Progenitor cell of endocrine pancreas (in vitro differentiated cells): ENCODE measurements around the gene EFHD2. TPM values are rescaled to one million over a fixed set of nuclear protein-coding genes. Genes with fewer than 3 reads are reported as not detected.

Source experiments
- DNase-seq: peaks from one replicate; pipeline ENCODE4 v3.0.0; 2021; ENCODE audit warnings: low spot score; ENCODE audit not compliant: unreplicated experiment
- H3K27ac Mint-ChIP-seq: 2 replicates; pipeline ENCODE4 v1.8.0; 2021; ENCODE audit warnings: mild to moderate bottlenecking, moderate library complexity, mixed read lengths
- H3K27me3 Mint-ChIP-seq: 2 replicates; pipeline ENCODE4 v1.8.0; 2021; ENCODE audit warnings: mixed read lengths
- H3K36me3 Mint-ChIP-seq: 2 replicates; pipeline ENCODE4 v1.8.0; 2022; ENCODE audit warnings: mixed read lengths; ENCODE audit not compliant: insufficient read depth
- H3K4me1 Mint-ChIP-seq: 2 replicates; pipeline ENCODE4 v1.8.0; 2021; ENCODE audit warnings: low read depth, mixed read lengths
- H3K4me3 Mint-ChIP-seq: 2 replicates; pipeline ENCODE4 v1.8.0; 2021; ENCODE audit warnings: low read depth, mild to moderate bottlenecking, moderate library complexity, mixed read lengths
- H3K9me3 Mint-ChIP-seq: 2 replicates; pipeline ENCODE4 v1.8.0; 2021; ENCODE audit warnings: low read depth, mixed read lengths
- CTCF ChIP-seq: fragments of 200-600 bp; sonication (generic); IDR thresholded peaks from one replicate; pipeline ENCODE4 v1.5.0; 2021; ENCODE audit warnings: antibody characterized with exemption, mild to moderate bottlenecking; ENCODE audit not compliant: unreplicated experiment
- total RNA-seq: library from RNA; stranded (reverse); gene quantifications from 2 replicates; pipeline ENCODE4 v1.2.1, GENCODE V29; 2021

EFHD2 gene
- total RNA-seq, 1 donor from 2014 or later = 19.4 TPM

- Mint-ChIP-seq H3K9me3 (no peaks in the 10 kb centered on the region), H3K4me1 (peaks cover 4% of the 10 kb centered on the region), H3K36me3 (no peaks in the 10 kb centered on the region), H3K27me3 (peaks cover 35% of the 10 kb centered on the region), H3K4me3 (no peak overlapping the region), H3K27ac (no peak overlapping the region)
- no peak for TF ChIP-seq CTCF
- no peak for DNase-seq
Measured at GRCh38 chr1:15391366-15391765, 18.3 kb upstream of the EFHD2 start.

GRCh38 chr1:15393475-15394257 lies 16.0 kb upstream of the EFHD2 start:
- Mint-ChIP-seq H3K4me1 (peaks cover 4% of the 10 kb centered on the region), H3K4me3 (no peak overlapping the region), H3K27ac (no peak overlapping the region), H3K27me3 (peaks cover 16% of the 10 kb centered on the region), H3K36me3 (no peaks in the 10 kb centered on the region), H3K9me3 (no peaks in the 10 kb centered on the region)
- no peak for TF ChIP-seq CTCF
- DNase-seq = no peak

- H3K27ac Mint-ChIP-seq = no peak overlapping the region
- no peak for TF ChIP-seq CTCF
- H3K9me3 Mint-ChIP-seq = peaks cover 1% of the 10 kb centered on the region
- H3K27me3 Mint-ChIP-seq = peaks cover 12% of the 10 kb centered on the region
- no peak overlapping the region for H3K4me3 Mint-ChIP-seq
- peaks cover under 1% of the 10 kb centered on the region for H3K36me3 Mint-ChIP-seq
- peaks cover 4% of the 10 kb centered on the region for H3K4me1 Mint-ChIP-seq
- DNase-seq = no peak
Measured at GRCh38 chr1:15394258-15394690, 15.4 kb upstream of the EFHD2 start.

- no peak for DNase-seq
- peaks cover 4% of the 10 kb centered on the region for H3K36me3 Mint-ChIP-seq
- no peak overlapping the region for H3K27ac Mint-ChIP-seq
- TF ChIP-seq CTCF = no peak
- H3K4me1 Mint-ChIP-seq = peaks cover 4% of the 10 kb centered on the region
- H3K4me3 Mint-ChIP-seq = no peak overlapping the region
- peaks cover 2% of the 10 kb centered on the region for H3K27me3 Mint-ChIP-seq
- peaks cover 5% of the 10 kb centered on the region for H3K9me3 Mint-ChIP-seq
Measured at GRCh38 chr1:15397236-15397635, 12.5 kb upstream of the EFHD2 start.

GRCh38 chr1:15399710-15400109 lies 10.0 kb upstream of the EFHD2 start:
- Mint-ChIP-seq H3K36me3 (peaks cover 4% of the 10 kb centered on the region), H3K9me3 (peaks cover 5% of the 10 kb centered on the region), H3K4me1 (no peaks in the 10 kb centered on the region), H3K27ac (no peak overlapping the region), H3K4me3 (no peak overlapping the region), H3K27me3 (peaks cover 3% of the 10 kb centered on the region)
- no peak for TF ChIP-seq CTCF
- no peak for DNase-seq
